Measurements from ENCODE around the gene KRTAP5-8.
"Not testable (repeated sequence)": the region's sequence is repeated elsewhere in the genome, so short reads cannot be mapped to it uniquely, and the experiment has no call there.

The KRTAP5-8 gene

GRCh38 chr11:71535825-71536224, 2.0 kb upstream of the KRTAP5-8 start:
- no peaks in the 10 kb centered on the region for H3K36me3 ChIP-seq (ENCODE audit: control insufficient read depth, insufficient read depth, low read length)
- H3K4me1 ChIP-seq (ENCODE audit: control insufficient read depth, insufficient read depth, low read length, poor library complexity, severe bottlenecking) = no peaks in the 10 kb centered on the region
- no peaks in the 10 kb centered on the region for H3K9me3 ChIP-seq (ENCODE audit: control insufficient read depth, low read length)
- H3K4me3 ChIP-seq (ENCODE audit: extremely low read depth, insufficient read depth, low read length, poor library complexity, severe bottlenecking) = no peak overlapping the region
- H3K27ac ChIP-seq (ENCODE audit: low read depth, low read length, severe bottlenecking) = no peak overlapping the region
- 96% methylated on average over 4 to 6 of the region's 9 CpGs for WGBS, 2 experiments (ENCODE audit: insufficient coverage in 2 of 2)

- no peaks in the 10 kb centered on the region for H3K4me1 ChIP-seq (ENCODE audit: control insufficient read depth, insufficient read depth, low read length, poor library complexity, severe bottlenecking)
- H3K27ac ChIP-seq (ENCODE audit: low read depth, low read length, severe bottlenecking) = no peak overlapping the region
- no peaks in the 10 kb centered on the region for H3K36me3 ChIP-seq (ENCODE audit: control insufficient read depth, insufficient read depth, low read length)
- WGBS, 2 experiments (ENCODE audit: insufficient coverage in 2 of 2) = 94 to 97% methylated on average over 5 to 8 of the region's 9 CpGs
- no peak overlapping the region for H3K4me3 ChIP-seq (ENCODE audit: extremely low read depth, insufficient read depth, low read length, poor library complexity, severe bottlenecking)
- H3K9me3 ChIP-seq (ENCODE audit: control insufficient read depth, low read length) = no peaks in the 10 kb centered on the region
Observed at GRCh38 chr11:71537537-71537936, 288 bp upstream of the KRTAP5-8 start.

- no peak overlapping the region for H3K4me3 ChIP-seq (ENCODE audit: extremely low read depth, insufficient read depth, low read length, poor library complexity, severe bottlenecking)
- H3K4me1 ChIP-seq (ENCODE audit: control insufficient read depth, insufficient read depth, low read length, poor library complexity, severe bottlenecking) = no peaks in the 10 kb centered on the region
- no peaks in the 10 kb centered on the region for H3K9me3 ChIP-seq (ENCODE audit: control insufficient read depth, low read length)
- 82 to 94% methylated on average over 3 to 4 of the region's 4 CpGs for WGBS, 2 experiments (ENCODE audit: insufficient coverage in 2 of 2)
- no peaks in the 10 kb centered on the region for H3K36me3 ChIP-seq (ENCODE audit: control insufficient read depth, insufficient read depth, low read length)
- H3K27ac ChIP-seq (ENCODE audit: low read depth, low read length, severe bottlenecking) = no peak overlapping the region
Observed at GRCh38 chr11:71538666-71538990, 803 bp downstream of the KRTAP5-8 start.

- no peak overlapping the region for H3K27ac ChIP-seq (ENCODE audit: low read depth, low read length, severe bottlenecking)
- 89 to 95% methylated on average over 6 of the region's 11 CpGs for WGBS, 2 experiments (ENCODE audit: insufficient coverage in 2 of 2)
- H3K36me3 ChIP-seq (ENCODE audit: control insufficient read depth, insufficient read depth, low read length) = no peaks in the 10 kb centered on the region
- H3K9me3 ChIP-seq (ENCODE audit: control insufficient read depth, low read length) = no peaks in the 10 kb centered on the region
- no peak overlapping the region for H3K4me3 ChIP-seq (ENCODE audit: extremely low read depth, insufficient read depth, low read length, poor library complexity, severe bottlenecking)
- no peaks in the 10 kb centered on the region for H3K4me1 ChIP-seq (ENCODE audit: control insufficient read depth, insufficient read depth, low read length, poor library complexity, severe bottlenecking)
Observed at GRCh38 chr11:71539017-71539416, 1.2 kb downstream of the KRTAP5-8 start.

- not testable (repeated sequence) for H3K36me3 ChIP-seq (ENCODE audit: control insufficient read depth, insufficient read depth, low read length); H3K27ac ChIP-seq (ENCODE audit: low read depth, low read length, severe bottlenecking); H3K4me1 ChIP-seq (ENCODE audit: control insufficient read depth, insufficient read depth, low read length, poor library complexity, severe bottlenecking); H3K4me3 ChIP-seq (ENCODE audit: extremely low read depth, insufficient read depth, low read length, poor library complexity, severe bottlenecking); H3K9me3 ChIP-seq (ENCODE audit: control insufficient read depth, low read length)
- WGBS, 2 experiments (ENCODE audit: insufficient coverage in 2 of 2) = 92 to 93% methylated on average over 9 to 11 of the region's 11 CpGs
Observed at GRCh38 chr11:71539971-71540370, 2.1 kb downstream of the KRTAP5-8 start.

GRCh38 chr11:71540521-71541304, 2.9 kb downstream of the KRTAP5-8 start:
- not testable (repeated sequence) for H3K36me3 ChIP-seq (ENCODE audit: control insufficient read depth, insufficient read depth, low read length); H3K4me1 ChIP-seq (ENCODE audit: control insufficient read depth, insufficient read depth, low read length, poor library complexity, severe bottlenecking); H3K9me3 ChIP-seq (ENCODE audit: control insufficient read depth, low read length); H3K27ac ChIP-seq (ENCODE audit: low read depth, low read length, severe bottlenecking); H3K4me3 ChIP-seq (ENCODE audit: extremely low read depth, insufficient read depth, low read length, poor library complexity, severe bottlenecking)
- WGBS, 2 experiments (ENCODE audit: insufficient coverage in 2 of 2) = 92% methylated on average over 7 to 8 of the region's 9 CpGs

GRCh38 chr11:71542382-71542781, 4.6 kb downstream of the KRTAP5-8 start:
- Histone ChIP-seq H3K4me1 (ENCODE audit: control insufficient read depth, insufficient read depth, low read length, poor library complexity, severe bottlenecking) (no peaks in the 10 kb centered on the region), H3K27ac (ENCODE audit: low read depth, low read length, severe bottlenecking) (no peak overlapping the region), H3K9me3 (ENCODE audit: control insufficient read depth, low read length) (peaks cover 4% of the 10 kb centered on the region), H3K4me3 (ENCODE audit: extremely low read depth, insufficient read depth, low read length, poor library complexity, severe bottlenecking) (no peak overlapping the region), H3K36me3 (ENCODE audit: control insufficient read depth, insufficient read depth, low read length) (no peaks in the 10 kb centered on the region)
- 93 to 99% methylated on average over 6 to 7 of the region's 7 CpGs for WGBS, 2 experiments (ENCODE audit: insufficient coverage in 2 of 2)

GRCh38 chr11:71542879-71543777, 5.3 kb downstream of the KRTAP5-8 start:
- 88 to 89% methylated on average over 15 of the region's 15 CpGs for WGBS, 2 experiments (ENCODE audit: insufficient coverage in 2 of 2)
- H3K36me3 ChIP-seq (ENCODE audit: control insufficient read depth, insufficient read depth, low read length) = no peaks in the 10 kb centered on the region
- no peak overlapping the region for H3K27ac ChIP-seq (ENCODE audit: low read depth, low read length, severe bottlenecking)
- no peaks in the 10 kb centered on the region for H3K4me1 ChIP-seq (ENCODE audit: control insufficient read depth, insufficient read depth, low read length, poor library complexity, severe bottlenecking)
- no peak overlapping the region for H3K4me3 ChIP-seq (ENCODE audit: extremely low read depth, insufficient read depth, low read length, poor library complexity, severe bottlenecking)
- H3K9me3 ChIP-seq (ENCODE audit: control insufficient read depth, low read length) = peaks cover 4% of the 10 kb centered on the region

- Histone ChIP-seq H3K9me3 (ENCODE audit: control insufficient read depth, low read length) (peaks cover 4% of the 10 kb centered on the region), H3K4me3 (ENCODE audit: extremely low read depth, insufficient read depth, low read length, poor library complexity, severe bottlenecking) (no peak overlapping the region), H3K36me3 (ENCODE audit: control insufficient read depth, insufficient read depth, low read length) (no peaks in the 10 kb centered on the region), H3K27ac (ENCODE audit: low read depth, low read length, severe bottlenecking) (no peak overlapping the region), H3K4me1 (ENCODE audit: control insufficient read depth, insufficient read depth, low read length, poor library complexity, severe bottlenecking) (no peaks in the 10 kb centered on the region)
- WGBS, 2 experiments (ENCODE audit: insufficient coverage in 2 of 2) = 86 to 89% methylated on average over 6 to 7 of the region's 8 CpGs
Observed at GRCh38 chr11:71543866-71544265, 6.0 kb downstream of the KRTAP5-8 start.

GRCh38 chr11:71544525-71545214, 6.8 kb downstream of the KRTAP5-8 start:
- peaks cover 4% of the 10 kb centered on the region for H3K9me3 ChIP-seq (ENCODE audit: control insufficient read depth, low read length)
- H3K27ac ChIP-seq (ENCODE audit: low read depth, low read length, severe bottlenecking) = no peak overlapping the region
- H3K36me3 ChIP-seq (ENCODE audit: control insufficient read depth, insufficient read depth, low read length) = no peaks in the 10 kb centered on the region
- WGBS, 2 experiments (ENCODE audit: insufficient coverage in 2 of 2) = 90% methylated on average over 1 of the region's 6 CpGs; no CpG with 5 or more reads in 1 of the 2 experiments
- H3K4me1 ChIP-seq (ENCODE audit: control insufficient read depth, insufficient read depth, low read length, poor library complexity, severe bottlenecking) = no peaks in the 10 kb centered on the region
- H3K4me3 ChIP-seq (ENCODE audit: extremely low read depth, insufficient read depth, low read length, poor library complexity, severe bottlenecking) = no peak overlapping the region

Measured in mesodermal cell (in vitro differentiated cells).